GM23338 (cell line): Measurements from ENCODE around the gene RNASET2. TPM values are rescaled to one million over a fixed set of nuclear protein-coding genes. Genes with fewer than 3 reads are reported as not detected.

Experiments used
- ATAC-seq: fragments of 200-7000 bp; cut with Tn5 transposase; 3 replicates; pipeline ENCODE4 v1.9.1; 2020
- DNase-seq: peaks from one replicate; pipeline ENCODE4 v3.0.0-alpha.2; 2015; ENCODE audit warnings: low spot score
- H2AFZ ChIP-seq: fragments of 200-600 bp; sonication (generic); 2 replicates; pipeline ENCODE4 v1.8.0; 2016; ENCODE audit warnings: antibody characterized with exemption, mild to moderate bottlenecking, moderate library complexity
- H3F3A ChIP-seq: fragments of 200-600 bp; sonication (generic); replicated peaks from 2 replicates; pipeline ENCODE4 v1.8.0; 2017; ENCODE audit warnings: antibody characterized with exemption, mixed run types, low read depth
- H3K27ac ChIP-seq: fragments of 200-600 bp; sonication (generic); 2 replicates; pipeline ENCODE4 v1.6.1; 2016; ENCODE audit warnings: low read depth
- H3K27me3 ChIP-seq: fragments of 200-600 bp; sonication (generic); 2 replicates; pipeline ENCODE4 v1.8.0; 2016; ENCODE audit warnings: mild to moderate bottlenecking, mixed run types, moderate library complexity; ENCODE audit not compliant: insufficient read depth
- H3K36me3 ChIP-seq: fragments of 200-600 bp; sonication (generic); 2 replicates; pipeline ENCODE4 v1.8.0; 2016; ENCODE audit warnings: mild to moderate bottlenecking; ENCODE audit not compliant: insufficient read depth
- H3K4me1 ChIP-seq: fragments of 200-600 bp; sonication (generic); 2 replicates; pipeline ENCODE4 v1.8.0; 2016; ENCODE audit warnings: mild to moderate bottlenecking, moderate library complexity; ENCODE audit not compliant: insufficient read depth
- H3K4me2 ChIP-seq: fragments of 200-600 bp; sonication (generic); 2 replicates; pipeline ENCODE4 v1.7.1; 2017; ENCODE audit warnings: mixed run types
- H3K4me3 ChIP-seq: fragments of 200-600 bp; sonication (generic); 2 replicates; pipeline ENCODE4 v1.6.1; 2016; ENCODE audit warnings: mixed run types
- H3K79me2 ChIP-seq: fragments of 200-600 bp; sonication (generic); replicated peaks from 2 replicates; pipeline ENCODE4 v1.8.0; 2017; ENCODE audit warnings: mild to moderate bottlenecking; ENCODE audit not compliant: insufficient read depth
- H3K9me2 ChIP-seq: fragments of 200-600 bp; sonication (generic); 2 replicates; pipeline ENCODE4 v1.8.0; 2017; ENCODE audit not compliant: insufficient read depth
- H4K20me1 ChIP-seq: fragments of 200-600 bp; sonication (generic); replicated peaks from 2 replicates; pipeline ENCODE4 v1.8.0; 2017; ENCODE audit warnings: mild to moderate bottlenecking; ENCODE audit not compliant: insufficient read depth
- H3K27ac Mint-ChIP-seq: 2 replicates; pipeline ENCODE4 v1.8.0; 2020; ENCODE audit warnings: inconsistent platforms, mild to moderate bottlenecking, moderate library complexity, mixed read lengths
- H3K27me3 Mint-ChIP-seq: 3 replicates; pipeline ENCODE4 v1.8.0; 2022; ENCODE audit warnings: low read depth, mild to moderate bottlenecking, moderate library complexity, mixed read lengths, inconsistent platforms; ENCODE audit not compliant: insufficient read depth, poor library complexity
- H3K36me3 Mint-ChIP-seq: 3 replicates; pipeline ENCODE4 v1.8.0; 2021; ENCODE audit warnings: low read depth, mild to moderate bottlenecking, inconsistent platforms, moderate library complexity, mixed read lengths
- H3K4me1 Mint-ChIP-seq: 3 replicates; pipeline ENCODE4 v1.8.0; 2020; ENCODE audit warnings: mild to moderate bottlenecking, inconsistent platforms, mixed read lengths
- H3K4me3 Mint-ChIP-seq: 3 replicates; pipeline ENCODE4 v1.8.0; 2021; ENCODE audit warnings: moderate library complexity, mild to moderate bottlenecking, inconsistent platforms, mixed read lengths
- H3K9me3 Mint-ChIP-seq: 3 replicates; pipeline ENCODE4 v1.8.0; 2020; ENCODE audit warnings: moderate library complexity, mild to moderate bottlenecking, inconsistent platforms, mixed read lengths
- CREB1 ChIP-seq: fragments of 250-450 bp; sonication (Bioruptor Pico); IDR thresholded peaks from 2 replicates; pipeline ENCODE4 v1.5.0; 2020; ENCODE audit warnings: low read depth, mild to moderate bottlenecking, moderate library complexity
- CTCF ChIP-seq, 2 experiments: fragments of 200-600 bp in 1 of 2; sonication (generic) in 1 of 2; conservative IDR thresholded peaks; 2 replicates each; pipeline versions ENCODE4 v1.5.1 to v1.6.1; 2016 to 2017; ENCODE audit warnings: antibody characterized with exemption in 2 of 2, low read depth in 2 of 2, mild to moderate bottlenecking in 2 of 2, moderate library complexity in 1 of 2
- EZH2 ChIP-seq: fragments of 200-600 bp; sonication (generic); IDR thresholded peaks from one replicate; pipeline ENCODE4 v1.8.0; 2017; ENCODE audit warnings: antibody characterized with exemption, mild to moderate bottlenecking, low read depth; ENCODE audit not compliant: unreplicated experiment
- EZH2phosphoT487 ChIP-seq: fragments of 200-600 bp; sonication (generic); IDR thresholded peaks from one replicate; pipeline ENCODE4 v1.8.1; 2018; ENCODE audit warnings: antibody characterized with exemption; ENCODE audit not compliant: unreplicated experiment
- JUNB ChIP-seq: IDR thresholded peaks from one replicate; pipeline ENCODE4 v1.6.1; 2016; ENCODE audit warnings: antibody characterized with exemption; ENCODE audit not compliant: unreplicated experiment
- NANOG ChIP-seq: IDR thresholded peaks from 2 replicates; pipeline ENCODE4 v1.6.1; 2016; ENCODE audit warnings: antibody characterized with exemption, borderline replicate concordance
- POLR2AphosphoS5 ChIP-seq: IDR thresholded peaks from 2 replicates; pipeline ENCODE4 v1.6.1; 2016; ENCODE audit warnings: antibody characterized with exemption, low read depth
- REST ChIP-seq: IDR thresholded peaks from one replicate; pipeline ENCODE4 v1.6.1; 2018; ENCODE audit warnings: antibody characterized with exemption; ENCODE audit not compliant: unreplicated experiment
- STAT1 ChIP-seq: IDR thresholded peaks from one replicate; pipeline ENCODE4 v1.6.1; 2016; ENCODE audit warnings: antibody characterized with exemption; ENCODE audit not compliant: unreplicated experiment
- ZNF114 ChIP-seq: fragments of 250-450 bp; sonication (Bioruptor Pico); IDR thresholded peaks from 2 replicates; pipeline ENCODE4 v1.5.0; 2020; ENCODE audit warnings: mild to moderate bottlenecking, moderate library complexity
- ZNF331 ChIP-seq: fragments of 250-450 bp; sonication (Bioruptor Pico); IDR thresholded peaks from 2 replicates; pipeline ENCODE4 v1.5.0; 2020; ENCODE audit warnings: low read depth, mild to moderate bottlenecking, moderate library complexity
- polyA plus RNA-seq: library from polyadenylated mRNA; unstranded; fragments of >200 nt; fragmentation: Nextera tagmentation; extraction: Ambion mirVana; gene quantifications from 2 replicates; pipeline ENCODE4 v1.2.1, GENCODE V29; 2016
- total RNA-seq: library from RNA; depleted of rRNA; stranded (reverse); fragments of >200 nt; shearing (Covaris generic); gene quantifications from 2 replicates; pipeline ENCODE4 v1.2.3, GENCODE V29; 2014
- TF ChIP-seq, protein P1 (sequence below): fragments of 250-450 bp; sonication (Bioruptor Pico); IDR thresholded peaks from 2 replicates; pipeline ENCODE4 v1.5.0; 2020; ENCODE audit warnings: mild to moderate bottlenecking, moderate library complexity
- TF ChIP-seq, protein P2 (sequence below): IDR thresholded peaks from 2 replicates; pipeline ENCODE4 v1.6.1; 2016; ENCODE audit warnings: antibody characterized with exemption

RNASET2 gene
- total and polyA plus RNA-seq, 2 experiments from 2014 or later, result 40.5 to 62.8 TPM

GRCh38 chr6:166931426-166931970, 24.9 kb downstream of the RNASET2 start:
- Mint-ChIP-seq H3K4me3 (no peak overlapping the region), H3K36me3 (no peaks in the 10 kb centered on the region; the same call in 2 of the 3 replicates), H3K4me1 (peaks cover 8% of the 10 kb centered on the region), H3K9me3 (no peaks in the 10 kb centered on the region), H3K27me3 (peaks cover 3% of the 10 kb centered on the region), H3K27ac (peak overlapping the region; percentile 45; the same call in 1 of the 2 replicates)
- no peak overlapping the region for H3K4me3 ChIP-seq
- no peak for ATAC-seq
- no peaks in the 10 kb centered on the region for H4K20me1 ChIP-seq
- peaks cover 7% of the 10 kb centered on the region; the same call in 1 of the 2 replicates for H3F3A ChIP-seq
- no peak overlapping the region for H3K27ac ChIP-seq
- no peaks in the 10 kb centered on the region for H3K79me2 ChIP-seq
- H2AFZ ChIP-seq, result no peak overlapping the region
- H3K4me1 ChIP-seq, result no peaks in the 10 kb centered on the region
- no peak overlapping the region for H3K4me2 ChIP-seq
- no peaks in the 10 kb centered on the region for H3K36me3 ChIP-seq
- TF ChIP-seq NANOG (no peak), EZH2 (no peak), EZH2phosphoT487 (no peak), ZNF331 (CRISPR knock-in tag) (no peak), ZNF114 (CRISPR knock-in tag) (no peak), REST (no peak), JUNB (no peak), STAT1 (no peak), CREB1 (CRISPR knock-in tag) (no peak), CTCF (conservative IDR thresholded peaks at IDR 0.05; ENCODE audit: low read depth in 2 of 2) (no peak), POLR2AphosphoS5 (no peak)
- TF ChIP-seq, protein P1, sequence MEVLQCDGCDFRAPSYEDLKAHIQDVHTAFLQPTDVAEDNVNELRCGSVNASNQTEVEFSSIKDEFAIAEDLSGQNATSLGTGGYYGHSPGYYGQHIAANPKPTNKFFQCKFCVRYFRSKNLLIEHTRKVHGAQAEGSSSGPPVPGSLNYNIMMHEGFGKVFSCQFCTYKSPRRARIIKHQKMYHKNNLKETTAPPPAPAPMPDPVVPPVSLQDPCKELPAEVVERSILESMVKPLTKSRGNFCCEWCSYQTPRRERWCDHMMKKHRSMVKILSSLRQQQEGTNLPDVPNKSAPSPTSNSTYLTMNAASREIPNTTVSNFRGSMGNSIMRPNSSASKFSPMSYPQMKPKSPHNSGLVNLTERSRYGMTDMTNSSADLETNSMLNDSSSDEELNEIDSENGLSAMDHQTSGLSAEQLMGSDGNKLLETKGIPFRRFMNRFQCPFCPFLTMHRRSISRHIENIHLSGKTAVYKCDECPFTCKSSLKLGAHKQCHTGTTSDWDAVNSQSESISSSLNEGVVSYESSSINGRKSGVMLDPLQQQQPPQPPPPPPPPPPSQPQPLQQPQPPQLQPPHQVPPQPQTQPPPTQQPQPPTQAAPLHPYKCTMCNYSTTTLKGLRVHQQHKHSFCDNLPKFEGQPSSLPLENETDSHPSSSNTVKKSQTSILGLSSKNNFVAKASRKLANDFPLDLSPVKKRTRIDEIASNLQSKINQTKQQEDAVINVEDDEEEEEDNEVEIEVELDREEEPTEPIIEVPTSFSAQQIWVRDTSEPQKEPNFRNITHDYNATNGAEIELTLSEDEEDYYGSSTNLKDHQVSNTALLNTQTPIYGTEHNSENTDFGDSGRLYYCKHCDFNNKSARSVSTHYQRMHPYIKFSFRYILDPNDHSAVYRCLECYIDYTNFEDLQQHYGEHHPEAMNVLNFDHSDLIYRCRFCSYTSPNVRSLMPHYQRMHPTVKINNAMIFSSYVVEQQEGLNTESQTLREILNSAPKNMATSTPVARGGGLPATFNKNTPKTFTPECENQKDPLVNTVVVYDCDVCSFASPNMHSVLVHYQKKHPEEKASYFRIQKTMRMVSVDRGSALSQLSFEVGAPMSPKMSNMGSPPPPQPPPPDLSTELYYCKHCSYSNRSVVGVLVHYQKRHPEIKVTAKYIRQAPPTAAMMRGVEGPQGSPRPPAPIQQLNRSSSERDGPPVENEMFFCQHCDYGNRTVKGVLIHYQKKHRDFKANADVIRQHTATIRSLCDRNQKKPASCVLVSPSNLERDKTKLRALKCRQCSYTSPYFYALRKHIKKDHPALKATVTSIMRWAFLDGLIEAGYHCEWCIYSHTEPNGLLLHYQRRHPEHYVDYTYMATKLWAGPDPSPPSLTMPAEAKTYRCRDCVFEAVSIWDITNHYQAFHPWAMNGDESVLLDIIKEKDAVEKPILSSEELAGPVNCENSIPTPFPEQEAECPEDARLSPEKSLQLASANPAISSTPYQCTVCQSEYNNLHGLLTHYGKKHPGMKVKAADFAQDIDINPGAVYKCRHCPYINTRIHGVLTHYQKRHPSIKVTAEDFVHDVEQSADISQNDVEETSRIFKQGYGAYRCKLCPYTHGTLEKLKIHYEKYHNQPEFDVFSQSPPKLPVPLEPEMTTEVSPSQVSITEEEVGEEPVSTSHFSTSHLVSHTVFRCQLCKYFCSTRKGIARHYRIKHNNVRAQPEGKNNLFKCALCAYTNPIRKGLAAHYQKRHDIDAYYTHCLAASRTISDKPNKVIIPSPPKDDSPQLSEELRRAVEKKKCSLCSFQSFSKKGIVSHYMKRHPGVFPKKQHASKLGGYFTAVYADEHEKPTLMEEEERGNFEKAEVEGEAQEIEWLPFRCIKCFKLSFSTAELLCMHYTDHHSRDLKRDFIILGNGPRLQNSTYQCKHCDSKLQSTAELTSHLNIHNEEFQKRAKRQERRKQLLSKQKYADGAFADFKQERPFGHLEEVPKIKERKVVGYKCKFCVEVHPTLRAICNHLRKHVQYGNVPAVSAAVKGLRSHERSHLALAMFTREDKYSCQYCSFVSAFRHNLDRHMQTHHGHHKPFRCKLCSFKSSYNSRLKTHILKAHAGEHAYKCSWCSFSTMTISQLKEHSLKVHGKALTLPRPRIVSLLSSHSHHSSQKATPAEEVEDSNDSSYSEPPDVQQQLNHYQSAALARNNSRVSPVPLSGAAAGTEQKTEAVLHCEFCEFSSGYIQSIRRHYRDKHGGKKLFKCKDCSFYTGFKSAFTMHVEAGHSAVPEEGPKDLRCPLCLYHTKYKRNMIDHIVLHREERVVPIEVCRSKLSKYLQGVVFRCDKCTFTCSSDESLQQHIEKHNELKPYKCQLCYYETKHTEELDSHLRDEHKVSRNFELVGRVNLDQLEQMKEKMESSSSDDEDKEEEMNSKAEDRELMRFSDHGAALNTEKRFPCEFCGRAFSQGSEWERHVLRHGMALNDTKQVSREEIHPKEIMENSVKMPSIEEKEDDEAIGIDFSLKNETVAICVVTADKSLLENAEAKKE (CRISPR knock-in tag), result no peak
- TF ChIP-seq, protein P2, sequence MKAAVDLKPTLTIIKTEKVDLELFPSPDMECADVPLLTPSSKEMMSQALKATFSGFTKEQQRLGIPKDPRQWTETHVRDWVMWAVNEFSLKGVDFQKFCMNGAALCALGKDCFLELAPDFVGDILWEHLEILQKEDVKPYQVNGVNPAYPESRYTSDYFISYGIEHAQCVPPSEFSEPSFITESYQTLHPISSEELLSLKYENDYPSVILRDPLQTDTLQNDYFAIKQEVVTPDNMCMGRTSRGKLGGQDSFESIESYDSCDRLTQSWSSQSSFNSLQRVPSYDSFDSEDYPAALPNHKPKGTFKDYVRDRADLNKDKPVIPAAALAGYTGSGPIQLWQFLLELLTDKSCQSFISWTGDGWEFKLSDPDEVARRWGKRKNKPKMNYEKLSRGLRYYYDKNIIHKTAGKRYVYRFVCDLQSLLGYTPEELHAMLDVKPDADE, result no peak
- DNase-seq, result no peak
- H3K9me2 ChIP-seq, result no peaks in the 10 kb centered on the region
- no peaks in the 10 kb centered on the region for H3K27me3 ChIP-seq
